ENCODE measurements around the gene OPHN1.

DNA sequence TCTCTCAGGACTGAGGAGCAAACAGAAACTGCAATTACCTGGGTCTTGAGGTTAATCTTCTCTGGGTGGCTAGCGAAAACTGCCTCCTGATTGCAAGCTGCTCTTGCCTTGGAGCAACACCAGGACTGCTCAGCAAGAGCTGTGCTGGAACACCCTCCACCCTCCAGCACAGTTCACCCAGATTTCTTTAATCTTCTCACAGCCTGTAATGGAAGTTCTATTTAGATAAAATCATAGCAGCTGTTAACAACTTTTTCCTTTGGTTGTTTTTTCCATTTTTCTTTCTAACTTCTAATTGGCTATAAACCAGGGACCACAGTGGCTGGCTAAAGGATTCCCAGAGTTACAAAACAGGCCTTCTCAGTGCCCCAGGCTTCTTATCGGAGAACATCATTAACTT lies 36.3 kb downstream of the OPHN1 start:
- TF ChIP-seq, protein P1, sequence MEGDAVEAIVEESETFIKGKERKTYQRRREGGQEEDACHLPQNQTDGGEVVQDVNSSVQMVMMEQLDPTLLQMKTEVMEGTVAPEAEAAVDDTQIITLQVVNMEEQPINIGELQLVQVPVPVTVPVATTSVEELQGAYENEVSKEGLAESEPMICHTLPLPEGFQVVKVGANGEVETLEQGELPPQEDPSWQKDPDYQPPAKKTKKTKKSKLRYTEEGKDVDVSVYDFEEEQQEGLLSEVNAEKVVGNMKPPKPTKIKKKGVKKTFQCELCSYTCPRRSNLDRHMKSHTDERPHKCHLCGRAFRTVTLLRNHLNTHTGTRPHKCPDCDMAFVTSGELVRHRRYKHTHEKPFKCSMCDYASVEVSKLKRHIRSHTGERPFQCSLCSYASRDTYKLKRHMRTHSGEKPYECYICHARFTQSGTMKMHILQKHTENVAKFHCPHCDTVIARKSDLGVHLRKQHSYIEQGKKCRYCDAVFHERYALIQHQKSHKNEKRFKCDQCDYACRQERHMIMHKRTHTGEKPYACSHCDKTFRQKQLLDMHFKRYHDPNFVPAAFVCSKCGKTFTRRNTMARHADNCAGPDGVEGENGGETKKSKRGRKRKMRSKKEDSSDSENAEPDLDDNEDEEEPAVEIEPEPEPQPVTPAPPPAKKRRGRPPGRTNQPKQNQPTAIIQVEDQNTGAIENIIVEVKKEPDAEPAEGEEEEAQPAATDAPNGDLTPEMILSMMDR (conservative IDR thresholded peaks at IDR 0.05; ENCODE audit: low read depth in 2 of 2): no peak
- TF ChIP-seq, protein P2, sequence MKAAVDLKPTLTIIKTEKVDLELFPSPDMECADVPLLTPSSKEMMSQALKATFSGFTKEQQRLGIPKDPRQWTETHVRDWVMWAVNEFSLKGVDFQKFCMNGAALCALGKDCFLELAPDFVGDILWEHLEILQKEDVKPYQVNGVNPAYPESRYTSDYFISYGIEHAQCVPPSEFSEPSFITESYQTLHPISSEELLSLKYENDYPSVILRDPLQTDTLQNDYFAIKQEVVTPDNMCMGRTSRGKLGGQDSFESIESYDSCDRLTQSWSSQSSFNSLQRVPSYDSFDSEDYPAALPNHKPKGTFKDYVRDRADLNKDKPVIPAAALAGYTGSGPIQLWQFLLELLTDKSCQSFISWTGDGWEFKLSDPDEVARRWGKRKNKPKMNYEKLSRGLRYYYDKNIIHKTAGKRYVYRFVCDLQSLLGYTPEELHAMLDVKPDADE (IDR thresholded peaks at IDR 0.05): no peak
- TF ChIP-seq EZH2phosphoT487 (IDR thresholded peaks at IDR 0.05; ENCODE audit: unreplicated experiment): no peak
- no peak for TF ChIP-seq POLR2AphosphoS5 (IDR thresholded peaks at IDR 0.05; ENCODE audit: low read depth)
- TF ChIP-seq, protein P3, sequence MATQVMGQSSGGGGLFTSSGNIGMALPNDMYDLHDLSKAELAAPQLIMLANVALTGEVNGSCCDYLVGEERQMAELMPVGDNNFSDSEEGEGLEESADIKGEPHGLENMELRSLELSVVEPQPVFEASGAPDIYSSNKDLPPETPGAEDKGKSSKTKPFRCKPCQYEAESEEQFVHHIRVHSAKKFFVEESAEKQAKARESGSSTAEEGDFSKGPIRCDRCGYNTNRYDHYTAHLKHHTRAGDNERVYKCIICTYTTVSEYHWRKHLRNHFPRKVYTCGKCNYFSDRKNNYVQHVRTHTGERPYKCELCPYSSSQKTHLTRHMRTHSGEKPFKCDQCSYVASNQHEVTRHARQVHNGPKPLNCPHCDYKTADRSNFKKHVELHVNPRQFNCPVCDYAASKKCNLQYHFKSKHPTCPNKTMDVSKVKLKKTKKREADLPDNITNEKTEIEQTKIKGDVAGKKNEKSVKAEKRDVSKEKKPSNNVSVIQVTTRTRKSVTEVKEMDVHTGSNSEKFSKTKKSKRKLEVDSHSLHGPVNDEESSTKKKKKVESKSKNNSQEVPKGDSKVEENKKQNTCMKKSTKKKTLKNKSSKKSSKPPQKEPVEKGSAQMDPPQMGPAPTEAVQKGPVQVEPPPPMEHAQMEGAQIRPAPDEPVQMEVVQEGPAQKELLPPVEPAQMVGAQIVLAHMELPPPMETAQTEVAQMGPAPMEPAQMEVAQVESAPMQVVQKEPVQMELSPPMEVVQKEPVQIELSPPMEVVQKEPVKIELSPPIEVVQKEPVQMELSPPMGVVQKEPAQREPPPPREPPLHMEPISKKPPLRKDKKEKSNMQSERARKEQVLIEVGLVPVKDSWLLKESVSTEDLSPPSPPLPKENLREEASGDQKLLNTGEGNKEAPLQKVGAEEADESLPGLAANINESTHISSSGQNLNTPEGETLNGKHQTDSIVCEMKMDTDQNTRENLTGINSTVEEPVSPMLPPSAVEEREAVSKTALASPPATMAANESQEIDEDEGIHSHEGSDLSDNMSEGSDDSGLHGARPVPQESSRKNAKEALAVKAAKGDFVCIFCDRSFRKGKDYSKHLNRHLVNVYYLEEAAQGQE (IDR thresholded peaks at IDR 0.05; ENCODE audit: unreplicated experiment): no peak
- no peak for TF ChIP-seq EZH2 (IDR thresholded peaks at IDR 0.05; ENCODE audit: low read depth, unreplicated experiment)
- TF ChIP-seq STAT1 (IDR thresholded peaks at IDR 0.05; ENCODE audit: unreplicated experiment): no peak
- no peak for TF ChIP-seq ZNF114 (CRISPR knock-in tag; IDR thresholded peaks at IDR 0.05)
- TF ChIP-seq, protein P4, sequence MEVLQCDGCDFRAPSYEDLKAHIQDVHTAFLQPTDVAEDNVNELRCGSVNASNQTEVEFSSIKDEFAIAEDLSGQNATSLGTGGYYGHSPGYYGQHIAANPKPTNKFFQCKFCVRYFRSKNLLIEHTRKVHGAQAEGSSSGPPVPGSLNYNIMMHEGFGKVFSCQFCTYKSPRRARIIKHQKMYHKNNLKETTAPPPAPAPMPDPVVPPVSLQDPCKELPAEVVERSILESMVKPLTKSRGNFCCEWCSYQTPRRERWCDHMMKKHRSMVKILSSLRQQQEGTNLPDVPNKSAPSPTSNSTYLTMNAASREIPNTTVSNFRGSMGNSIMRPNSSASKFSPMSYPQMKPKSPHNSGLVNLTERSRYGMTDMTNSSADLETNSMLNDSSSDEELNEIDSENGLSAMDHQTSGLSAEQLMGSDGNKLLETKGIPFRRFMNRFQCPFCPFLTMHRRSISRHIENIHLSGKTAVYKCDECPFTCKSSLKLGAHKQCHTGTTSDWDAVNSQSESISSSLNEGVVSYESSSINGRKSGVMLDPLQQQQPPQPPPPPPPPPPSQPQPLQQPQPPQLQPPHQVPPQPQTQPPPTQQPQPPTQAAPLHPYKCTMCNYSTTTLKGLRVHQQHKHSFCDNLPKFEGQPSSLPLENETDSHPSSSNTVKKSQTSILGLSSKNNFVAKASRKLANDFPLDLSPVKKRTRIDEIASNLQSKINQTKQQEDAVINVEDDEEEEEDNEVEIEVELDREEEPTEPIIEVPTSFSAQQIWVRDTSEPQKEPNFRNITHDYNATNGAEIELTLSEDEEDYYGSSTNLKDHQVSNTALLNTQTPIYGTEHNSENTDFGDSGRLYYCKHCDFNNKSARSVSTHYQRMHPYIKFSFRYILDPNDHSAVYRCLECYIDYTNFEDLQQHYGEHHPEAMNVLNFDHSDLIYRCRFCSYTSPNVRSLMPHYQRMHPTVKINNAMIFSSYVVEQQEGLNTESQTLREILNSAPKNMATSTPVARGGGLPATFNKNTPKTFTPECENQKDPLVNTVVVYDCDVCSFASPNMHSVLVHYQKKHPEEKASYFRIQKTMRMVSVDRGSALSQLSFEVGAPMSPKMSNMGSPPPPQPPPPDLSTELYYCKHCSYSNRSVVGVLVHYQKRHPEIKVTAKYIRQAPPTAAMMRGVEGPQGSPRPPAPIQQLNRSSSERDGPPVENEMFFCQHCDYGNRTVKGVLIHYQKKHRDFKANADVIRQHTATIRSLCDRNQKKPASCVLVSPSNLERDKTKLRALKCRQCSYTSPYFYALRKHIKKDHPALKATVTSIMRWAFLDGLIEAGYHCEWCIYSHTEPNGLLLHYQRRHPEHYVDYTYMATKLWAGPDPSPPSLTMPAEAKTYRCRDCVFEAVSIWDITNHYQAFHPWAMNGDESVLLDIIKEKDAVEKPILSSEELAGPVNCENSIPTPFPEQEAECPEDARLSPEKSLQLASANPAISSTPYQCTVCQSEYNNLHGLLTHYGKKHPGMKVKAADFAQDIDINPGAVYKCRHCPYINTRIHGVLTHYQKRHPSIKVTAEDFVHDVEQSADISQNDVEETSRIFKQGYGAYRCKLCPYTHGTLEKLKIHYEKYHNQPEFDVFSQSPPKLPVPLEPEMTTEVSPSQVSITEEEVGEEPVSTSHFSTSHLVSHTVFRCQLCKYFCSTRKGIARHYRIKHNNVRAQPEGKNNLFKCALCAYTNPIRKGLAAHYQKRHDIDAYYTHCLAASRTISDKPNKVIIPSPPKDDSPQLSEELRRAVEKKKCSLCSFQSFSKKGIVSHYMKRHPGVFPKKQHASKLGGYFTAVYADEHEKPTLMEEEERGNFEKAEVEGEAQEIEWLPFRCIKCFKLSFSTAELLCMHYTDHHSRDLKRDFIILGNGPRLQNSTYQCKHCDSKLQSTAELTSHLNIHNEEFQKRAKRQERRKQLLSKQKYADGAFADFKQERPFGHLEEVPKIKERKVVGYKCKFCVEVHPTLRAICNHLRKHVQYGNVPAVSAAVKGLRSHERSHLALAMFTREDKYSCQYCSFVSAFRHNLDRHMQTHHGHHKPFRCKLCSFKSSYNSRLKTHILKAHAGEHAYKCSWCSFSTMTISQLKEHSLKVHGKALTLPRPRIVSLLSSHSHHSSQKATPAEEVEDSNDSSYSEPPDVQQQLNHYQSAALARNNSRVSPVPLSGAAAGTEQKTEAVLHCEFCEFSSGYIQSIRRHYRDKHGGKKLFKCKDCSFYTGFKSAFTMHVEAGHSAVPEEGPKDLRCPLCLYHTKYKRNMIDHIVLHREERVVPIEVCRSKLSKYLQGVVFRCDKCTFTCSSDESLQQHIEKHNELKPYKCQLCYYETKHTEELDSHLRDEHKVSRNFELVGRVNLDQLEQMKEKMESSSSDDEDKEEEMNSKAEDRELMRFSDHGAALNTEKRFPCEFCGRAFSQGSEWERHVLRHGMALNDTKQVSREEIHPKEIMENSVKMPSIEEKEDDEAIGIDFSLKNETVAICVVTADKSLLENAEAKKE (CRISPR knock-in tag; IDR thresholded peaks at IDR 0.05): no peak
- TF ChIP-seq CREB1 (CRISPR knock-in tag; IDR thresholded peaks at IDR 0.05; ENCODE audit: low read depth): no peak
